Inflammatory macrophage treated with lipopolysaccharide for 4 hours (primary cell): ENCODE data around the gene CCDC127.
A peak's percentile ranks its signal among the peaks of the same experiment; 100 is the strongest.
"Not testable (repeated sequence)": the region's sequence is repeated elsewhere in the genome, so short reads cannot be mapped to it uniquely, and the experiment has no call there.

Experiments
- DNase-seq: peaks from one replicate; pipeline ENCODE4 v3.0.0-alpha.2; 2020

The CCDC127 gene

DNA sequence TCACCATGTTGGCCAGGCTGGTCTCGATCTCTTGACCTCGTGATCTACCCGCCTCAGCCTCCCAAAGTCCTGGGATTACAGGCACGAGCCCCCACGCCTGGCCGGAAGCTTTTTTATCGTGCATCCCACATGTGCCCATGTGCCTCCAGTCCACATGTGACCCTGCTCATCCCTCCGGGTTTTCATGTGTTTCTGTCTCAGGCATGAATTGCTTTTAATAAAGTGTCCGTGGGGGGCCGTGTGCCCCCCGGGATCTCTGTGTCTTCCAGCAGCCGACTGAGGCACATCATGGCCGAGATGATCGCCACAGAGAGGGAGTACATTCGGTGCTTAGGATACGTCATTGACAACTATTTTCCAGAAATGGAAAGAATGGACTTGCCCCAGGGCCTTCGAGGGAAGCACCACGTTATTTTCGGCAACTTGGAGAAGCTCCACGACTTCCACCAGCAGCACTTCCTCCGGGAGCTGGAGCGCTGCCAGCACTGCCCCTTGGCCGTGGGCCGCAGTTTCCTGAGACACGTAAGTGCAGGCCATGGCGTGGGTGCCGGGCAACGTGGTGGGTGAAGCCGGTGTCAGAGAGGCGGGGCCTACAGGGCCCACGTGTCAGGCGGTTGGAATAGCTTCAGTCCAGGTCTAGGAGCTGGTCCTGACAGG, 48.8 kb downstream of the CCDC127 start:
- DNase-seq = peak; percentile 52

DNA sequence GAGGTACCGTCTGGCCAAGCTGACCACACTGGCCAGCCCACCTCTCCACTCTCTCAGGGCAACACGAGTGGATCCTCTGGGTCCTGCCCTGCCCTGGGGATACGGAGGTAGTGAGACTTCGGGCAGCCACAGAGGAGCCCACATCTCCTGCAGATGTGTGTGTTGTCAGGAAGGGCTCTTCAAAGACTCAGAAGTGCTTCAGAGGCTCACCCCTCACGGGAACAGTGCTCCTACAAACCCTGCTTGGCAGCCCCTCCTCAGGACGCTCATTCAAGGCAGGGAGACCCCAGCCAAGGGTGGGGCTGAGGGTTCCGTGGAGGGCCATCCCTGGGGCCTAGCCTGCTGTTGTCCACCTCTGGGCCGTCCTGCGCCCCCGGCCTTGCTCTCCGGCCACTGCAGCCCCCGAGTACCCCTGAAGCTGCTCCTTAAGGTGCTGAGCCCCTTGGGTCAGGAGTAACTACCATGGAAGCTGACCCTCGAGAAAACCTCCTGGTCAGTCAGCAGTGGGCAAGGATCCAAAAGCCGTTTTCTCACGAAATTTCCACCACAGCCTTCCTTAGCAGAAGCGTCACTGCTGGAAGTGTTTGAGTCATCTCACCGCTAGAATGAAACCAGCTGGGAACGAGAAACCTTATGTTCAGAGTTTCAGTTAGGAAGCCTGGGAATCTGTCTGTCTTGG, 49.8 kb downstream of the CCDC127 start:
- no peak for DNase-seq

DNA sequence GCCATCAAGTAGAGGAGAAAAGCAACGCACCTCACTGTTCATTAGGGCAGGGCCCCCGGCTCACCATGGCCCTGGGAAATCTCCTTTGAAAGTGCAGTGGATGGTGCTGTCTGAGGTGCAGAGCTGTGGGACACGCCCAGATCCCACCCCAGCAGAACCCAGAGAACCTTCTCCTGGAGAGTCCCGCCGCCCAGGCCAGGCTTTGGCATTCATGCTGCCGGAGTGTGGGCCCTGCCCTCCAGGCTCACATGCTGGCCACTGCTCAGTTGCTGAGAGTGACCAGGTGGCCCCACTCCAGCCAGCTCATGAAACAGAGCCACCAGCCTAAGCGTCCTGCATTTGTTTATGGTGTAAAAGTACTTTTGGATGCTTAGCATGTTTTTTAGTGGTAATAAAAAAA, 50.4 kb downstream of the CCDC127 start:
- no peak for DNase-seq

DNA sequence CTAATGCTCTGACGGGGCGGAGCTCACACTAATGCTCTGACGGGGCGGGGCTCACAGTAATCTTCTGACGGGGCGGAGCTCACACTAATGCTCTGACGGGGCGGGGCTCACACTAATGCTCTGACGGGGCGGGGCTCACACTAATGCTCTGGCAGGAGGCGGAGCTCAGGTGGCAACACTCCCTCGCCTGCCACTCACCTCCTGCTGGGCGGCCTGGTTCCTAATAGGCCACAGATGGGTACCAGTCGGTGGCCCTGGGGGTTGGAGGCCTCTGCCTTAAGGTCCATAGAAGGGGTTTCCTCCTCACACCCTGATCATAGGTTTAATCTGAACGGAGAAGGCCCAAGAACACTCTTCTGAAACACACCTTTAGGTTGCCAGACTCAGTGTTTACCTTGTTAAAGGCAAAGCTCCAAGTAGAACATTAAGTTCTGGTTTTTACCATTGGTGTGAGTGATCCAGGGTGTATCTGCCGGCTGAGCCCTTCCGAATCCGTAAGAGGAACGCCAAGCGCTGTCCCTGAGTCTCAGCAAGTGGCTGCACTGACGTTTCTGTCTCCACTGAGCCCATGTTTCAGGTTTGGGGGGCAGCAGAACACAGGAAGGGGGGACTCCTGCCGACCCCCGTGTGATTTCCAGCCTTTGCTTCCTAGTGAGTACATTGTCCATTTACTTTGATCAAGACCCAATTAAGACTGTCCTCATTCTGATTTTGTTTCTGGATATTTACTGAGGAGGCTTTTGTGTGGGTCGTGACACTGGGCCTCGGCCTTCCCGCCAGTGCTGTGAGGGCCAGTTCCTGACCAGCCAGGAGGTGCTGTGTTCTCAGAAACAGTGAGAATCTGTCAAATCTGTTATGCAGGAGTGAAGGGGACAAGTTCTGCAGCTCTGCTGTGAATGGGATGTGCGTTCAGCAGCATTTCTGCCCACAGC, 51.2 kb downstream of the CCDC127 start:
- no peak for DNase-seq

DNA sequence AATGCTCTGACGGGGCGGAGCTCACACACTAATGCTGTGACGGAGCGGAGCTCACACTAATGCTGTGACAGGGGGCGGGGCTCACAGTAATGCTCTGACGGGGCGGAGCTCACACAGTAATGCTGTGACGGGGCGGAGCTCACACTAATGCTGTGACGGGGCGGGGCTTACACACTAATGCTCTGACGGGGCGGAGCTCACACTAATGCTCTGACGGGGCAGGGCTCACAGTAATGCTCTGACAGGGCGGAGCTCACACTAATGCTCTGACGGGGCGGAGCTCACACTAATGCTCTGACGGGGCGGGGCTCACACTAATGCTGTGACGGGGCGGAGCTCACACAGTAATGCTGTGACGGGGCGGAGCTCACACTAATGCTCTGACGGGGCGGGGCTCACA, 53.2 kb downstream of the CCDC127 start:
- not testable (repeated sequence) for DNase-seq

DNA sequence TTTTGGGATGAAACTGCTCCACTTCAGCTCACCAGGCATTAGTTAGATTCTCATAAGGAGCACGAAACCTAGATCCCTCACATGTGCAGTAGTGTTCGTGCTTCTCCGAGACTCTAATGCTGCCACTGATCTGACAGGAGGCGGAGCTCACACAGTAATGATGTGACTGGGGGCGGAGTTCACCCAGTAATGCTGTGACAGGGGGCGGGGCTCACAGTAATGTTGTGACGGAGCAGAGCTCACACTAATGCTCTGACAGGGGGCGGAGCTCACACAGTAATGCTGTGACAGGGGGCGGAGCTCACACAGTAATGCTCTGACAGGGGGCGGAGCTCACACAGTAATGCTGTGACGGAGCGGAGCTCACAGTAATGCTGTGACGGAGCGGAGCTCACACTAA, 53.7 kb downstream of the CCDC127 start:
- DNase-seq = no peak

DNA sequence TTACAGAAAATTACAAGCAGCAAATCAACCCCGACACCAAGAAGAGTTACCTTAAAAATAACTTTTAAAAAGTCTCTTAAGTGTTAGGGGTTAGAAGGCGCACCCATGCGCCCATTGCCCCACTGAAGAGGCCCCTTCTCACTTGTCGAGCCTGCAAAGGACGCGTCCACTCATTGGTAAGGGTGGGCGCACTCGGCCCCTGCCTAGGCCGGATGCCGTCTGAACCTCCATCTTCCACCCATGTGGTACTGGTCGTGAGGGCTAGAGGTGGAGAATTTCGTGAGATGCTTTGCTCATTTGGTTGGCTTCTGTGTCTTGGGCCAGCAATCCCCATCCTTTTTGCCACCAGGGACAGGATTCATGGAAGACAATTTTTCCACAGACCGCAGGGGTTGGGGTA, 54.1 kb downstream of the CCDC127 start:
- DNase-seq = no peak

DNA sequence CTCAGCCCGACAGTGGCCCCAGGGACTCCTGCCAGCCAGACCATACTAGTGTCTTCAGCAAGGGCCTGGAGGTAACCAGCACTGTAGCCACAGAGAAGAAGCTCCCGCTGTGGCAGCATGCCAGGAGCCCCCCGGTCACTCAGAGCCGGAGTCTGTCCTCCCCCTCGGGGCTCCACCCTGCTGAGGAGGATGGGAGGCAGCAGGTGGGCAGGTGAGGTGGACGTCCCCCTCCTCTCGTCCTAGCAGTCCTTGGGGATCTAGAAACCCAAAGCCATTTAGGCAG, 54.7 kb downstream of the CCDC127 start:
- DNase-seq = no peak

DNA sequence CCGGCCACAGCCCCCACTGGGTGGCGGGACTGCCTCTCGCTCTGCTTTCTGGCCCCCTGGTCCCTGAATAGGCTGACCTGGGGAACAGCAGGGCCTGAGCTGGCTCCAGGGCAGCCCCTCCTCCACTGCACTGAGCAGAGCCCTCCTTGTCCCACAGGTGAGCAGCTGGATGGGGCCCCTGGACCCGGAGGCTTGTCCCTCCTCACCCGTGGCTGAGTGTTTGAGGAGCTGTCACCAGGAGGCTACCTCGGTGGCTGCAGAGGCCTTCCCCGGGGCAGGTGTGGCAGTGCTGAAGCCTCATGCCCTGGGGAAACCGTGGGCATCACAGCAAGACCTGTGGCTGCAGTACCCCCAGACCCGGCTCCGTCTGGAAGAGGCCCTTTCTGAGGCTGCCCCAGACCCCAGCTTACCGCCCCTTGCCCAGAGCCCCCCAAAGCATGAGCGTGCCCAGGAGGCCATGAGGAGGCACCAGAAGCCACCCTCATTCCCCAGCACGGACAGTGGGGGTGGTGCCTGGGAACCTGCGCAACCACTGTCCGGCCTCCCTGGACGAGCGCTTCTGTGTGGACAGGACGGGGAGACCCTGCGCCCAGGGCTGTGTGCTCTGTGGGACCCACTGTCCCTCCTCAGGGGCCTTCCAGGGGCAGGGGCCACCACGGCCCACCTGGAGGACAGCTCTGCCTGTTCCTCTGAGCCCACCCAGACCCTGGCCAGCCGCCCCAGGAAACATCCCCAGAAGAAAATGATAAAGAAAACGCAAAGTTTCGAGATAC, 55.2 kb downstream of the CCDC127 start:
- no peak for DNase-seq

DNA sequence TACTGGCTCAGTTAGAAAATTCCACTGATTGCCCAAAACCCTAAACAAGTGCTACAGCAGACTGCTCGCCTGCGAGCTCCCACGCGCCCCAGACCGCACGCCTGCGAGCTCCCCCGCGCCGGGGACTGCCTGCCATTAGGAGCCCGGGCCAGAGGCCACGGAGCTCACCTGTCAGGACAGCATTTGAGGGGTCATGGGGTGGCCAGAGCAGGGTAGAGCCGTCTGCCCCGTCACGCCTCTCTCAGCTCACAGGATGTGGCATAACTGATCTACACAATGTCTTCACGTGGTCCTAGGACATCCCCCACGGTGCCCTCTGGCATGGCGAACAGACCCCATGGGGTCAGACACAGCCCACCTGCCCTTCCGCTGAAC, 55.8 kb downstream of the CCDC127 start:
- DNase-seq = no peak

DNA sequence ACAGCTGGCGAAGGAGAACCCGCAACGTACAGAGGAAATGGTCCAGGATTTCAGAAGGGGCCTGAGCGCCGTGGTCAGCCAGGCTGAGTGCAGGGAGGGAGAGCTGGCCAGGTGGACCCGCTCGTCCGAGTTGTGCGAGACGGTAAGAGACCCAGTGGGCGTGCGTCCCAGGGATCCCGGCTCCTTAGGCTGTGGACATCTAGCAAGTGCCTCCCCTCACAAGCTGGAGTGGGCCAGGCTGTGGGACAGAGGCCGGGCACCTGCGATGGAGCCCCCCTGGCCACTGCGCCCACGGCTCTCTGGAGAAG, 56.2 kb downstream of the CCDC127 start:
- no peak for DNase-seq

DNA sequence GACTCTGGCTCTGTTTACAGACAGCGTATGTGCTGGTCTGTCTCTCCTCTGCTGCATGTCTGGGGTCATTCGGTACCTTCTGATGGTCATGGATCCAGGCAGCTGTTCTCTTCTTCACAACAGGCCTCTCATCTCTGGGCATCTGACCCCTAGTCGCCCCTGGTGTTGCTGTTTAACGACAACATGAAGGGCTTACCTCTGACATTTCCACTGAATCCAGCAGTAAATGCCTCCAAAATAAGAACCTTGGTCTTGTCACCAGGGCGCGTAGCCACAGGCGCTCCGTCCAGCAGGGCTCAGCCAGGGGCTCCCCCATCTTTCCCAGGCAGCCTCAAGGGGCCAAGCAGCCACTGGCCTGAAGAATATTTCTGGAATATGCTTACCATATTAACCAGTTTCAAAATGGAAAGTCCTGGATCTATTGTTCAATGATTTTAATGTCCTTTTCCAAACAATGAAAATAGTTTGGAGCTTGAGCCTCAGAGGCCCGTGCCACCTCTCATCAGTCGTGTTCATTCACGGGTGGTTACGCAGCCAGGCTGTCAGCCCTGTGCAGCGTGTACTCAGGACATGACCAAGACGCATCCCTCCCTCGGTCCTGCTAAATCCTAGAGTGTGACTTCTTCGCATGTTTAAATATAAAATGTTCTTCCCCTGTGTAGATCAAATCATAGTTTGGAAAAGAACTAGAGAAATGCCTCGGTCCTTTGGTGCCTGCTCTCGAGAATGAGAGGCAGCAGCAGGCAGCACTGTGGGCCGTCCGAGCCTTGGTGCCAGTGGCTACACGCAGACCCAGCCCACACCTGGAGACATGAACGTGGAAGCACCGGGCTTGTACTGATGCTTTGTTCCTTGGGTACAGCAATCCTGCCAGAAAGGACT, 56.8 kb downstream of the CCDC127 start:
- no peak for DNase-seq

DNA sequence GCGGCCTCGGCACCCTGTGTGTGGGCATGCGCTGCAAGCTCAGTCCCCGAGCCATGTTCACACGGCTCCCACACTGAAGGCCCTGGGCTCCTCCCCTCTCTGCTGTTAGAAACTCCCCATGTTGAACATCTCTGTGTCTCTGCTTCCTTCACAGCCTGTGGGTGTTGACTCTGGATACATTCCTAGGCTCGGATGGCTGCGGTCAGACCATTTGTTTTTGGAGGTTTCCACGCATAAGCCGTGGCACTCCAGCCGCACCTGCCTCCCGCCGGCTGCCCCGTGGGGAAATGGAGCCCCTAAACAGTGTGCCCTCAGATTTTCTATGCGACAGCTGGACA, 57.8 kb downstream of the CCDC127 start:
- no peak for DNase-seq

DNA sequence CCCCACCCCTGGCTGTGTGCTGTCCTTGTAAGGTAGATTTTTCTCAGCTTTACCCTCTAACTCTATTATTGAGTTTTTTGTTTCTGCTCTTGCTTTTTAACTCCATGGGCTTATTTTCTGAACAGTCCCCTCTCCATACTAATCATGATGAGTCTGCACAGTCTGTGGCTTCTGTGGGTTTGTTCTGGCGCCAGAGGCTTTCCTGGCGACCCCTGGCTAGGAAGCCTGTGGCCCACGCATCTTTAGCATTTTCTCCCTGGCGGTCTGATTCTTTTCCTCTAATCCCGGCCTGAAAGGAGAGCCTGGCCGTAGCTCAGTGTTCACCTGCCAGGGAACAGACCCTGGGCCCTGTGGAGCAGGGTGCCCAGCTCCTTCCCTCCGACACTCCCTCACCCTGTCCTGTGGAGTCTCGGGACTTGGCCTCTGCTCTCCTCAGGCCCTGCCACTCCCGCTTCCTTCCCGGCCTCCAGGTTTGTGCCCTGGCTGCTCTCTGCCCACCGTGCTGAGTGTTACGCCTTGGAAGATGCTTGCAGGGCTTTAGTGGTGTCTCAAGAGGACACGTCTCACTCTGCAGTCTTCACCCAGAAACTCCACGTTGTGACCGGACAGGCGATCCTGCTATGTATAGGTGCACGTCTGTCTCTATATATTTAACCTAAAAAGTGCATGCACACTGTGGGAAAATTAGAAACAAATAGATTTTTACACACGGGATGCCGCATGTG, 58.3 kb downstream of the CCDC127 start:
- DNase-seq = no peak

DNA sequence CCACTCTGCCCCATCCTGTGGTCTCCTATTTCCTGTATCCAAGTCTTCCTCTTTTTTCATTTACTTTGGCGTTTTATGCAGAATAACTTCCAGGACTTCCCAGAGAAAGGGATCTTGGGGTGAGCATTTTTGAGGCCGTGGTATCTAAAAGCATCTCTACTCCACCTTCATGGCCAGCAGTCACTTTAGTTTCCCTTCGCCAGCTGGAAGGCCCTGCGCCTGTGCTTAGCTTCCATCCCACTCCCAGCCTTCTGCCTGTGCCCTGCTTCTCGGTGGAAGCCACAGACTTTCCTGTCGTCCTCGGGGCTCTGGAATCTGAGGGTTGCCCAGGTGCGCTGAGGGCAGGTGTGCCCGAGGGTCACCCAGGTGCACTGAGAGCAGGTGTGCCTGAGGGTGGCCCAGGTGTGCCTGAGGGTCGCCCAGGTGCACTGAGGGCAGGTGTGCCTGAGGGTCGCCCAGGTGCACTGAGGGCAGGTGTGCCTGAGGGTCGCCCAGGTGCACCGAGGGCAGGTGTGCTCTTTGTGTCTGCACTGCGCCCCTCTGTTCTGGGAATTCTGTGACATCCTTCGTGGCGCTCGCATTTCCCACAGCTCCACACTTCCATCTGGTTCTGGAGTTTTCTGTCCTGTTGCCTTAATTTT, 59.0 kb downstream of the CCDC127 start:
- no peak for DNase-seq

DNA sequence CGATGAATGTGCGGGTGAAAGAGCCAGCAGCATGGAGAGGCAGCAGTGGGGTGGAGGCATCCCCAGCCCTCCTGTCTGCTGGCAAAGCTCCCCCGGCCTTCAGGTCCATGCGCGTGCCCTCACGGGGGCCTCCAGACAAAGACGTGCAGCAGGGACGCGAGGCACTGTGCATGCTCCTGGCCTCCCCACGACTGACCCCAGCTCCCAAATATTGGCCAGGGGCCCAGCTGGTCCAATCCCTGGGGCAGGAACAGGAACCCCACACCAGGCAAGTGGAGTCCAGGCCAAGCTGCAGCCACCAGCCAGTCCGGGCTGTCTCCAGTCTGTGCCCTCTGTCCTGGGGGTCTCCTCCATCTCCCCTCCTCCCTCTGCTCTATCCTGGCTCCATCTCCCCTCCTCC, 60.2 kb downstream of the CCDC127 start:
- no peak for DNase-seq

DNA sequence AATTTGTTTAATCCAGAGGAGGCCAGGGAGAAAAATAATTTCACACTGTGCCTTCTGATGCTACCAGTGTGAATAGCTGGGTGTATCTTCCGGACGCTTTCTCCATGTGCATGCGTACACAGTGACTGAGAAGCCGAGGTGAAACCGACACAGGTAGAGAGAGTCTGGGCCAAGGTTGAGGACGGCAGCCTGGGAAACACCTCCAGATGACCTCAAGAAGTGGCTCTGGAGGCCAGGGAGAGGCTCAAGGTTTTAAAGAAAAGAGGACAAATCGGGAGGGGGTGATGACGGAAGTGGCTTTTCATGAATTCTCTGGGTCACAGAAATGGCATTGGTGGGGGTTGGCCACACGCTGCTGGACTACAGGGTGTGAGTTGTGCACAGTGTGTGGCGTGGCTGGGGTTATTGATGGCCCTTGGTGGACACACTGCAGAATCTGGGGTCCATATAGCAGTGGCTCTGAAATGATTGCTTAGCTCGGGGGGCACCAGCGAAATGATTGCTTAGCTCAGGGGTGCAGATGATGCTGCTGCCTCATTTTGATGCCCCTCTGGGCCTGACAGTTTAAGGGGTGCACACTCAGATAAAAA, 60.7 kb downstream of the CCDC127 start:
- no peak for DNase-seq

DNA sequence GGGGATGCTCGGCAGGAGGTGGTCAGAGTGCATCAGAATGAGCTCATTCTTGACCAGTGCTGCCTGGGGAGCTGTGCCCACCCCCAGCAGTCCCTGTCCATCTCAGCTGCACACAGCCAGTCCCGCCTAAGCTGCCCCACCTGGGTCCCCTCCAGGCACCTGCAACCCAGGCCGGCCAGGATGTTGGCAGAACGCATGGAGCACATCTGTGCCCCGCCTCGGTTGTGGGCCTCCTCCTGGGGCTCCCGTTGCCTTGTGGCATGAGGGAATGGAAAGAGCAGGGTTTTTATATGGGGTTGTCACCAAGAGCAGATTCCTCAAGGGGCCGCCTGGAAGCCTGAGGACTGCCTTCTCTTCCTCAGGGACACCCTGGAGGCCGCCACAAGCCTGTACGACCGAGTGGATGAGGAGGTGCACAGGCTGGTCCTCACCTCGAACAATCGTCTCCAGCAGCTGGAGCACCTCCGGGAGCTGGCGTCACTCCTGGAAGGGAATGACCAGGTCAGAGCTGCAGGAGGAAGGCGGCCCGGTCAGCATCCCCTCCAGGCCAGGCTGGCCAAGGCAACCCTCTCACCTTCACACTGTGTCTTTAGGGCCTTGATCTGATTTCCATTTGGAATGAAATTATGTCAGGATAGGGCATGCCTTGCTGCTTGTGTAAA, 61.4 kb downstream of the CCDC127 start:
- DNase-seq = no peak

DNA sequence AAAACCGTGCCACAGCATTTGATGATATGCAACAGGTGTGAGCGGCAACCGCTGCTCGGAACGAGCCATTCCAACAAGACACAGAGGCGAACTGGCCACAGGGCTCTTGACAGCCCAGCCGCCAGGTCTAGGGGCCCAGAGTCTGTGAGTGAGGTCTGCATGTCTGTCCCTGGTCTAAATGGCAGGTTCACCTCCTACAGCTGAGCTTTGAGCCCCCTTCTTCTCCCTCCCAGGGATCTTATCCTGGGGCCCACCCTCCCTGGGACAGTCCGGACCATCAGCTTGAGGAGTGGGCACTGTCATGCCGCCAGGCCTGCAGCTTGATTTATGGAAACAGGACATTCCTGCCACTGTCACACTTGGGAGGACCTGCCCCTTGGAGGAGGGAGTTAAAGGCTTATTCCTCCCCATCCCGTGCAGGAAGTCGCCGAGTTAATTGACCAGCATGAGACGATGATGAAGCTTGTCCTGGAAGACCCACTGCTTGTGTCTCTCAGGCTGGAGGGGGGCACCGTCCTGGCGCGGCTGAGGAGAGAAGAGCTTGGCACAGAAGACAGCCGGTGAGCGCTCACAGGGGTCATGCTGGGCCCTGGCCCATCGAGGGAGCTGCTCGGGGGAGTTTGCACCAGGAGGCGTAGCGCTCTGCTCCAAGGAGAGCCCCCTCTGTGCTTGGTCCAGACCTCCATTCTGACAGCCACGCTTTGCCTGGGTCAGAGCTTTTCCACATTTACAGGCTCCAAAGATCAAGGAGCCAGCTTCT, 62.1 kb downstream of the CCDC127 start:
- DNase-seq = no peak

DNA sequence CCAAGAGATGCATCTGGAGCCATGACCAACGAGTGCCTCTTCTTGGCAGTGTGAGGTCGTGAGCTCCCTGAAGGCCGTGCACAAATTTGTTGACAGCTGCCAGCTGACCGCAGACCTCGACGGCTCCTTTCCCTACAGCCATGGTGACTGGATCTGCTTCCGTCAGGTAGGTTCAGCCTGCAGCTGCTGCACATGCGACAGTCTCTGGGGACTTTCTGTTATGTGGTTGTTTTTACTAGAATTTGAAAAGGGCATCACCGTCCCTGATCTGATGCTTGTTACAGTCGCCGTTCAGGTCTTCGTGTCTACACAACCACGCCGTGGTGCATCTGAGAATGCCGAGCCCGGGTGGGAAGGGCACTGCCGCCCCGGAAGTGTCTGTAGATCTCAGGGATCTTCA, 63.1 kb downstream of the CCDC127 start:
- DNase-seq = no peak
